ENCODE data around the gene ADIG.

The ADIG gene
- 0 to 0.55 (median 0) reads per million in 17 experiments for total RNA-seq

GRCh38 chr20:38581013-38581412 lies at the start of gene ADIG:
Gene ADIG, plus strand, starts transcription at chr20:38581197. Its CDS starts 54 bp downstream, at chr20:38581251.
- no peak for DNase-seq

DNA sequence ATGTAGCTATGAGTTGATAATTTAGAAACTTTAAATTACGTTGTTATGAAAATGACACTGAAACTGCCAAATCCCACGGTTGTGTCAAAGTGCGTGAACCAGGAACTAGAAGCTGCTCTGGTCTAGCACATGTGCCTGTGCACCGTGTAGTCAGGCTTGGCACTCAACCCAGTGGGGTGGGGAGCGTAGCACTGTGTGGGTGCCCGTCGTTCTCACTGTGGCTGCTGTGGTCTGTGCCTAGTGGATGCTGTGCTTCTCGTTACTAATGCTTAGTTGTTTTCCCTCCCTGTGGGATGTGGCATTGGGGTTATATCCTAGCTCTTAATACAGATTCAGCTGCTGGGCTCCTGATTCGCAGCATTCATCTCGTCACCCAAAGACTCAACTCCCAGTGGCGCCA lies 46.2 kb upstream of the ADIG start:
- DNase-seq = no peak

DNA sequence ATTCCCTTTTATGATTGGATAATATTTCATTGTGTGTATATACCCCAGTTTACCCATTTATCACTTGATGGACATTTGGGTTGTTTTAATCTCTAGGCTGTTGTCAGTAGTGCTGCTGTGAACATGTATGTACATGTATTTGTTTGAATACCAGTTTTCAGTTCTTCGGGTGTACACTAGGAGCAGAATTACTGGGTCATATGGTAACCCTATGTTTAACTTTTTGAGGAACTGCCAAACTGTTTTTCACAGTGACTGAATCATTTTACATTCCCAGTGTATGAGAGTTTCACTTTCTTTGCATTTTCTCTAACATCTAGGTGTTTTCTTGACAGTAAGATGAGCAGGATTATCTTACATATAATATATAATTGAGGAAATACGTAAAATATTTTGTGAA lies 44.7 kb upstream of the ADIG start:
- DNase-seq = no peak

GRCh38 chr20:38537176-38537575 lies 43.8 kb upstream of the ADIG start:
- no peak for DNase-seq

DNA sequence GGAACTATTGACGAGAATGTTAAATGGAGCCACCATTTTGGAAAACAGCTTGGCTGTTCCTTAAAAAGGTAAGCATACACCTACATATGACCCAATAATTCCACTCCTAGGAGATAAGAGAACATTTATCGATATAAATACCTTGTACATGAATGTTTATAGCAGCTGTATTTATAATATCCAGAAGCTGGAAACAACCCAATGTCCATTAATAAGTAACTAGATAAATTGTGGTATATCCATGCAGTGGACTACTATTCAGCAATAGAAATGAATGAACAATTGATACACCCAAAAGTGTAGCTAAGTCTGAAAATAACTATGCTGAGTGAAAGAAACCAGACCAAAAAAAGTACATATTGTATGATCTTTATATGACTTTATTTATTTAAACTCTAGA lies 42.2 kb upstream of the ADIG start:
- DNase-seq = no peak

- DNase-seq = no peak
Observed at GRCh38 chr20:38543014-38543906, 37.7 kb upstream of the ADIG start.

DNA sequence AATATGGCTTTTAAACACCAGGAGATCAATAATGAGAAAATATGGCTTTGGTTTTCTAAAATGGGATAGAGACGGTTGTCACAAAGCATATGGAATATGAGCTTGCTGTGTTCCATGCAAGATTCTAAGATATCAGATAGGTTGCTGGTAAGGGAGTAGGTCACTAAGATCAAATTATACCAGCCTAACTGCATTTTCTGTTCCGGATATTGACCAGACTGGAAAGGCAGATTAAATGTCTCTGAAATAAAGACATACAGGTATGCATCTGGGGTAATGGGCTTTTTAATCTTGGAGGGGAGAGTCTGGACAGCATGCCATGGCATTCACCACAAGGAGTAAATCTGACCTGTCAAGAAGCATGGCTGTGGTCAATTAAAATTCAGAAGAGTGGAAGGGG lies 35.2 kb upstream of the ADIG start:
- DNase-seq = no peak

- no peak for DNase-seq
Observed at GRCh38 chr20:38547288-38548085, 33.5 kb upstream of the ADIG start.

DNA sequence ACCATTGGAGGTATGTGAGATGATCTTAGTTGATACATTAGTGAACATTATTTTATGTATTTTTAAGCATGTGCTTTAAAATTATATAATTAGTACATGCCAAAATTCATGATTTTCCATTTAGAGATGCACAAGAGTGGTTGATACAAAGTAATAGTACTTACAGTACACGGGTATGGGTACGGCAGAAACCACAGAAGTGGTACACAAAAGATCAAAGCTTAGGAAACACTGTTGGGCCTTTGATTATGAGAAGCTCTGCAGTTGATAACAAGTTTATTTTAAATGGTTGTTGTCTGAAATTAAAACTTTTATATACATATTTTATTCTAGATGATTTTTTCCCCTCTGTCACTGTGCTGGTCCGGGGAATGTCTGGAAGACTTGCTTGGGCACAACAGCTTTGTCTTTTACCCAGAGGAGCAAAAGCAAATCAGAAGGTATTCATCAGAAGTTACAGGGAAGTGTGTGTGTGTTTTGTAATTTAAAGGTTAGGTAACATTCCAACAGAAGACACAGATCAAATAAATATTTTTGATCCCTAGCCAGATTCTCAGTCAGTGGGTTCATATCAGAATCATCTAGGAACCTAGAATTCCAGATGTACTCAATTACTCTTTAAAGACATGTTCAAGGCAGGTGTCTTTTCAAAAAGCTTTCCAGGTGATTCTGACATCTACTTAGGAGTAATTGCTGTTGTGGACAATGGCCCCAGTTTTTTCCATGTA lies 32.5 kb upstream of the ADIG start:
- no peak for DNase-seq

- no peak for DNase-seq
Observed at GRCh38 chr20:38550274-38550673, 30.7 kb upstream of the ADIG start.

- DNase-seq = no peak
Observed at GRCh38 chr20:38551056-38551626, 29.9 kb upstream of the ADIG start.

DNA sequence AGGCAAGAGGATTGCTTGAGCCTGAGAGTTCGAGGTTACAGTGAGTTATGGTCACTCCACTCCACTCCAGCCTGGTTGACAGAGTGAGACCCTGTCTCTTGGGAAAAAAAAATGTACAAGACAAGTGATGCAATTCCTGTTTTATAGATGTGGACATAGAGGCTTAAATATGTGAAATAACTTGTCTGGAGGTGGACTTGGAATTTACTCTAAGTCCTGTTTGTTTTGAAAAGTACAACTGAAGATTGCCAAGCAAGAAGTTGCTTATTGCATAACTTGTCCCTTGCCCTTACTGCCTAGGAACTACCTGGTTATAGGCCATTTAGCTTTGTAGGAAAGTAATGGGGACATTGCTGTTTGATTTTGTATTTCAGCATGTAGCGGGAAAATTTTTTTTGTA lies 26.0 kb upstream of the ADIG start:
- no peak for DNase-seq

DNA sequence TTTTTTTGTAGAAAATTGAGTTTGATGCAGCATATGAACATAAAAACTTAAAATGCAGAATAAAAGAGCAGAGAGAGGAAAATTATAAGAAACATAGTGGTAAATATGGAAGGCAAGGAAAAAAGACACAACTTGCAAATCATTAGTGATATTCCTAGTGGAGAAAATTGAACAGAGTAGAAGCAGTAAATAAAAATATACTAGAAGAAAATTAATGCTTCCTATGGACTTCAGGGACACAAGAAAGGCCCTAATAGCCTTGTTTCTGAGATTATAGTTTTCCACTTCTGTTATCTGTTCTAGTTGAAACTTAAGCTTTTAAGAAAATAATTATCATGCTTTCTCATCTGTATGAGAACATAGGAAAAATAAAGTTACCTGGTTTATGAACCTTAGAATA lies 25.6 kb upstream of the ADIG start:
- DNase-seq = no peak

- DNase-seq = no peak
Observed at GRCh38 chr20:38557174-38557573, 23.8 kb upstream of the ADIG start.

GRCh38 chr20:38558596-38559360 lies 22.2 kb upstream of the ADIG start:
- DNase-seq = no peak

- no peak for DNase-seq
Observed at GRCh38 chr20:38559764-38560163, 21.2 kb upstream of the ADIG start.

- DNase-seq = no peak
Observed at GRCh38 chr20:38563802-38564431, 17.1 kb upstream of the ADIG start.

GRCh38 chr20:38564680-38565079 lies 16.3 kb upstream of the ADIG start:
- no peak for DNase-seq

DNA sequence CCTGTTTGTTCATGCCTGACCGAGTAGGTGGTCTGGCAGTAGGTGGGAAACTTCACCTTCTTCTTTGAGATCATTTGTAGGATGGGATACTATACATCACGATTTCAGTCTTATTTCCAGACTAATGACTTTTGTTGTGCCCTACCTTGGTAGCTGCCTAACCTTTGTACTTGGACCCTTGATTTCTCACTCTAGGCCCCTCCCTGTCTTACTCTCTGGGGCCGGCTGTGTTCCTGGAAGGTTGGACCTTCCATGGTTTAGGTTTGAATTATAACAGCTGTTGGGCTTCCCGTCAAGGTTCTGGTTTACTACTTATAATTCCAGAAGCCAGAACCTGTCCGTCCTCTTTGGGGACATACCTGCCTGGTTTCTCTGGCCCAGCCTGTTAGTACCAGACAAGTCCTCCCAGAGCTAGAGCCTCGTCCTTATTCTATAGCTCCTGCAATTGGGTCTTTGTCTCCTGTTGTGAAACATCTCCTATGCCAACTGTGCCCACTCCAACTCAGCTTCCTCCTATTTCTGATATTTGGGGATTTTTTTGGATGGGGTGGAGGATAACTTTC lies 14.9 kb upstream of the ADIG start:
- DNase-seq = no peak

- DNase-seq = peak; percentile 62 to 84 (median 72)
Observed at GRCh38 chr20:38569747-38570525, 11.1 kb upstream of the ADIG start.

All from suppressor macrophage (primary cell).